NCI-H2107 (cell line): ENCODE data around the gene MTCL3.

Experiments
- DNase-seq: peaks from one replicate; lab custom pipeline; 2025; lab: John Stamatoyannopoulos, UW

Gene MTCL3

DNA sequence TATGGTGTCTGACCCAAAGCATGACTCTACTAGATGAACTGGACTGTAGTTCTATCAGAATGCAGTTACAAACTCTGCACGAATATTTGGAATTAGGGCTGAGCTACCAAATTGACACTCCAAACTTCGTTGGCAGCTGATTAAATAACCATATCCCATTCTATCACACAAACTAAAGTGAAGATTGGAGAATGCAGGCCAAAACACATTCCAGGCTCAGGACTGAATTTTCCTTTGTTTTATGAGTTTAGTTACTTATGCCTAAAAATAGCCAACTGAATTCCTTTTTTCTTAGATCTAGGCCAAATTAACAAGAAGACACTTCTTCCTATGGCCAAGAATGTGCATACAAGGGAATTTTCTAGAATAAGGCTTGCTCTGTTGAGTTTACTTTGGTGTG lies 50.2 kb downstream of the MTCL3 start:
- no peak for DNase-seq

DNA sequence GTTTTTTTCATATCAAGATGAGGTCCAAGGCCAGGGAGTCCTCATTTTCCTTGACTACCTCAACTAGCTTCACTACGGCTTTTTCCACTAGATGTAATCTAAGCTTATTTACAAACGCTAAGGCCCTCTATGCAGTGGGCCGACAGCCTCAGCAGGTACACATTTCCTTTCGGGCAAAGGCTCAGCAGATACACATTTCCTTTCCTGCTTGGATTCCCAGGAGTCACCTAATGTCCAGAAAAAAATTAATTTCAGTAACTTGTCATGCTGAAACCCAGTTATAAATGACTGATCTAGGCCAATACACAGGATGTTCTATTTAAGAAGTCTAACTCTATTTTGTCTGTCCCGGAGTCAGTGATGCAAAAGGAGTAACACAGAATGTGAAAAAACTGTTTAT lies 52.7 kb downstream of the MTCL3 start:
- no peak for DNase-seq

DNA sequence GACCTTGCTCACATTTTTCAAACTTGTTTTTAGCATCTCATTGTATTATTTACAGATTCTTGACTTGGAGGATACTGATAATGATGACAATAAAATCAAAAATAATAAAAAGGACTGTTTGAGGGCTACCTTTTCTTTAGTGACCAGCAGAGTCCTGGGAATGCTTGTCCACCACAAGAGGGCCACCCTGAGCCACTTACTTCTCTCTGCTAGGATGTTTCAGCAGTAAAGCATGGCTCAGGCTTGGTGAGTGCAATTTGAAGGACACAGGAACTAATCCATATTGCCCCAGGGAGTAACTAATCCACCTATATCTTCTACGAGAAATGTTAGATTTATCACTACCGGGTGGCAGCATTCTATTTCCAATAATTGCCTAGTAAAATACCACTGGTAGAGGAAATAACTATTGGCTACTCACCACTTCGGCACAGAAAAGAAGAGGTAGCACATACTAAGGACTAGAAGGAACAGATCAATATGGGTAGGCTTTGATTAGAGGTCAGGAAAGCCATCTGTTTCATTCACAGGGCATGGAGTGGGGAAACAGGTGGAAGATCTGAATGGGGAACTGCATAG lies 54.2 kb downstream of the MTCL3 start:
- peak; percentile 39 for DNase-seq

DNA sequence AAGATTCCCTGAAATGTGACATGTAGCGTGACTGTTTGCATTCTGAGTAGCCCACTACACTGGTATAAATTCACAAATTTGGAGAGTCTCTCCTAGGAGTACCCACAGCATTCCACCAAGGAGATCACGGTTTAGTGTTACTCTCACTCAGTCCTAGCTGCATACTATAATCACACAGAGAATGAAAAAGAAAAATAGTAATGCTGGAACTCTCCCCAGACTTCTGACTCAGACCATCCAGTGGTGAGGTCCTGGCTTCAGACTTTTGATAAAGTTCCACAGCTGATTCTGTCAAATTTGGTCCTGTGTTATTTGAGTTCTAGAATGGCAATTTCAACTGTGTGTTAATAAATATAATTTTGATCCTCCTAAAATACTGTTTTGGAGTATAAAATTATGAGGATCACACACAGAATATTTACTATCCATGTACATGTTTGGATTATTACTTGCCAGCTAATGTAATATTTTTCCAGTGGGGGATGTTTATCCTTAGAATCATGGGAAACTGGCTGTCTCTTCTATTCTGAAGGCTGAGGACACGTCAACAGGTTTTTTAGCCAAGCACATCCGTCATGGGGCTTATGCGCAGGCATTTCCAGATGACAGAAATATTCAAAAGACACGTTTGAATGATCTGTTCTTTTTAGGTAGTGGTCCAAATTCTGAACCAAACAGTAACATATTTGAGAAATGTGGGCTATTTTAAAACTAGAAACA lies 54.8 kb downstream of the MTCL3 start:
- DNase-seq: no peak

DNA sequence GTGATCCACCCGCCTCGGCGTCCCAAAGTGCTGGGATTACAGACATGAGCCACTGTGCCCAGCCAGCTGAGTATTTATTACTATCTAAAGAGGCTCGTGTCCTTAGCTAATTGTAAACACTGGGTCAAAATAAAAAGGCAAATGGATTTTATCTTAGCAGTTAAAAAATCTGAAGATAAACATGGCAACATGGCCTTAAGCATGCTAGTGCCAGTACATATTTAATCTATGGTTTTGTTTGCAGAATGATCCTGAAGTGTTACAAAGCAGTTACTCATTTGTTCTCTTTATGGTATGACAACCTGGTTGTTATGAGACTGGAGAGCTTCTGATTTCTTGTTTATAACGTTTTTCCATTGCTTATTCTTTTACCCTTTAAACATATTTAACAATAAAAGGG lies 56.1 kb downstream of the MTCL3 start:
- DNase-seq: no peak

DNA sequence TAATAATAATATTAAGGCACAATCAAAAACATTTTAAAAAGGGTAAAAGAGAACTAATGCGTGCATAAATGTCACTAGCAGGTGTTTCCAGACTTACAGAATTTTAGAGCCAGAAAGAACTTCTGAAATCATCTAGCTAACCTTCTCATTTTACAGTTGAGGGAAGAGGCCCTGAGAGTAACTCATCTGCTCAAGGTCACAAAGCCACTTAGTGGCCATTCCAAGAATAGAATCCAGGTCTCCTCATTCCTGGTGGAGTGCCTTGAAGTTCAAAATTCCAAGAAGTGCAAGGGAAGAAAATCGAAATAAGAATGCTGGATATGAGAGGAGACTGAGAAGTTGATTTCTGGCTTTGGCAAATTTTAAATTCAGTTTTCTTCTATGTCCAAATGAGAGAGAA lies 56.8 kb downstream of the MTCL3 start:
- no peak for DNase-seq

DNA sequence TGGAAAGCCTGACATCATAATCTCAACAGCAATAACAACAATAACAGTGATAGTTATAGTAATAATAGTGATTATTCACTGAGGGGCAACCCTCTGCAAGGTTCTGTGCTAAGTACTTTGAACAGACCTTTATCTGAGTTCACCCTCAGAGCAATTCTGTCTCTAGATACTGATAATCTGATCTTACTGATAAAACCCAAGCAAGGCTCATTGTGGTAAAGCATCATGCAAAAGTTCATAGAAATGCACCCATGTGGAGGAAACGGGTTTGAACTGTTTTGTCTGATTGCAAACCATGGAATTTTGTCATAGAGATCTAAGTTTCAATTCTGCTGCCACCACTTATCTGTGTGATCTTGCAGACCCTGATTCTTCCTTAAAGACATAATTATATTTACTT lies 58.7 kb downstream of the MTCL3 start:
- no peak for DNase-seq

DNA sequence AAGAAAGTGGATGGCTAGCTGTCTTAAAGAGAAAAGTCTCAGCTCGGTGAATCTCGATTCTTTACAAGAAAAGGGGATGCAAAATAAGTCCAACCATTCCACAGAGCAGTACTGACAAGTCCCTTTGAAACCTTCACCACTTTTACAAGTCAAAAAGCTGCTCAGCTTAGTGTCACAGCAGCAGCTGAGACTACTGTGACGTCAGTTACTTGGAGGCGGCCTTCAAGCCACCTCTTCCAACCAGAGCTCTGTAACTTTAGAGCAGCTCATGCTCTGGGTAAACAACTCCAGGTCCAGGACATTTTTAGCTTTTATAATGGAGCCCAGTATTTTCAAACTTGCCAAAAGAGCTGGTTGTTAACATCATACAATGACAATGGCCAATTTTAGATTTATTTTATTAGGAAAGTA lies 59.9 kb downstream of the MTCL3 start, which contains the start of gene KIAA0408:
Gene KIAA0408, minus strand, starts transcription at position 159 of the 411 bp plus-strand sequence. CDS start 5,408 bp downstream, outside the sequence.
- peak; percentile 24 for DNase-seq

DNA sequence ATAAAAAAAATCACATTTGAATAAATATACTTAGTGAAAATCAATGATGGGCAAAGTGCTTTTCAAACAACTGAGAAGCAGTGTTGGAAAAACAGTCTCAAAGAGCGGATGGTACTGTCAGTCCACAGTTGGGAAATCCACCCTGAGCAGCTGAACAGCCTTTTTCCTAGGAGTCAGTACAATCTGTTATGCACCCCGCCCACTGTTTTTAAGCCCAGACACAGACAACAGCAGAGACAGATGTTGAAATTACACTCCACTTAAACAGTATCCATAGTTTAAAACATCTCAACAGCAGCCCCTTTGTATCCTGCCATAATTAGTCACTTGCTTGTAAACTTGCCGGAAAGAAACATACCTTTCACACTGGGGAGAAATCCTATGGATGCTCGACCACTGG lies 60.3 kb downstream of the MTCL3 start:
- DNase-seq: no peak

DNA sequence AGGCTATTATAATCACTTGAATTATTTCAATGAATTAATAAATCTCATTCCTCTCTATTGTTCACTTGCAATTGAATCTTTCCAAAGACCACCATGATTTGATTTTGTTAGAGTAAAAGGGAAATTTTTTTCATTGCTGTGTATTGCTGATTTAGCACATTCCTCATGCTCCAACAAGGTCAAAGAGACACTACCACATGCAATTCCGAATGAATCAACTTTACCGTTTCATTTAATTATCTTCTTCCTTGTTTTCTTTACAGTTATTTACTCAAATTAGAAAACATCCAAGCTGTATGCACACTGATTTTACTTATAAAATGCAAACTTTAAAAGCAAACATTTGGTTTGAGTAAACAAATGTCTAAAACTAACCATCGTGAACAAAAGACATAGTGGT lies 60.9 kb downstream of the MTCL3 start:
- DNase-seq: no peak

DNA sequence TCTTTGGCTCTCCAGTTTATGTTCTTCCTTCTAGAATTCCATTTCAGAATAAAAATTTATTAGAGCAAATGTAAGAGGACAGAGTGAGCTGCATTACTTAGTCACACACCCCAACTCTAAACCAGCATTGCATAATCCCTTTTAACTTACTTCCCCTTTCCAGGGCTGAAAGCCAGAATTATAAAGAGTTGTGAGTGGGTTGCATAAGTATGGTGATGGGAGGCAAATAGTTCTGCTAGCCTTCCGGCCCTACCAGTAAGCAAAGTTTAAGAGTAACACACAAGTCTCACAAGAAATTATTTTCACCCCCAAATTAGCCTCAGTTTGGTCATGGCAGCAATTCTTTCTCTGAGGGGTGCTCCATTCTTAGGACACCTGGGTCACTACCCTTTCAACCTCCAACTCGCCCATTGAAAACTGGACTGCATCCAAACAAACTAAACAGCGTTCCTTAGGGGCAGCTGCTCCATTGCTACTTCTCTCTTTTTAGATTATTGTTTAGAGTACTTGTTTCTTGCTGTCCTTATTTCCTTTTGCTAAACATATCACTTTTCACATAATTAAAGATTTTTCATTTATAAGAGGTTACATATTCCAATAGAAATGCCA lies 61.6 kb downstream of the MTCL3 start:
- no peak for DNase-seq

DNA sequence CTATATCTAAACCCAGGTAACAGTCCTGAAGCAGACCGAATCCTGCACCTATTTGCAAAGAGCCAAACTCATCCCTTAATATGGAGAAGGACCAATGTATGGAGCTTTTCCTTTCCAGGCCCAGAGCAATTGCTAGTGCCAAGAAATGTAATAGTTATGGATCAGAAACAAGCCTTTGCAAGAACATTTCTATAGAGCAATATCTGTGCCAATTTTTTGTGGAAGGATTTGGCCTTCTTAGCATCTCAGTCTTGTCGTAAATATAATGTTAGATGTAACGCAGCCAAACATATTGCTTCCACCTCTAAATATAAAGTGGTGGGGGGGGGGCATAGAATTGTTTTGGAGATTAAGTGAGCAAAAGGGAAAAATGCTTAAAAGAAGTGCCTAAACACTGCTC lies 62.7 kb downstream of the MTCL3 start:
- no peak for DNase-seq

DNA sequence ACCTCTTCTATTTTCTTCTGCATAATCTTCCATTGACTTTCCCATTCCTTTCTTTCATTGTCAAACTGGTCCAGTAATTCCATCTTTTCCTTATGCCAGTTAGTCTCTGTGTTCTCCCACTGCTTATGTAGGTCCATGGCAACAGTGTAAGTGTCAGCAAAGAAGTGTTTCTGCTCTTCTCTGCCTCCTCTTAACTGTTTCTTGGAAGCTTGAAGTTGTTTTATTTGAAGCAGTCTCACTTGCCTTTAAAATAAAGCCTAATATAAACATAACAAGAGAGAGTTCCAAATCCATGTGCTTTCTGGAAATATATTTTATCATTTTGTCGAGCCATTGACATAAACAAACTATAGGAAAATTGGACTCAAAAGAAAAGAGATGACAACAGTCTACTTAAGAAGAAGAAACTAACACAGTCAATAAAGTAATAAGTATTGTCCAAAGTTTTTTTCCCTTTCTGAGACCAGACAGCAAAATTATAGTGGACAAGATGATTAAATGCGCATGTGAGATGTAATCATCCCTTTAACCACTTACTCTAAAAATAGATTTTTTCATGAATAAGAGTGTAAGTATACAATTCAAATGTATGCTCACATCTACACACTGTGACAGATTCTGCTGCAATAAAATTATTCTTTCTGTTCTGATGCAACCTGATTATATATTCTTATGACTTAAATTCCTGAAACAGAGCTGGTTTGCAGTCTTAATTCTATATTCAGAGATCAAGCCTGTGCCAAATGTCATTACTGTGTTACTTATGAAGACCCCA lies 65.1 kb downstream of the MTCL3 start:
- no peak for DNase-seq

DNA sequence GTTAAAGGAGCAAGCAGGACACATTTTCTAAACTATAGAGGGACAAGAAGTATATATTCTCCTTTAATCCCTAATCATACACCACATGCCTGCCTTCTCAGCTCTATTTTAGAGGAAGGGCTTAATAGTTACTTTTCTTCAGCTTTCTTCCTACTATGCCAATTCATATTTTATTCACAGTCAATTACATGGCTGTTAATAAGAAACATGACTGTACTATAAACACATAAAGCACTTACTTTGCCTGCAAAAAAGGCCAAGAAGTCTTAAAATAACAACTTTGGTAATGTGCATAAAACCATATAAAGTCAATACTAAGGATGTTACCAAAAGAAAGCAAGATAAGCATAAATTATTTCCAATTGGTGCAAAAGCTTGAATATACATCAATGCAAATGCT lies 66.3 kb downstream of the MTCL3 start:
- DNase-seq: no peak

DNA sequence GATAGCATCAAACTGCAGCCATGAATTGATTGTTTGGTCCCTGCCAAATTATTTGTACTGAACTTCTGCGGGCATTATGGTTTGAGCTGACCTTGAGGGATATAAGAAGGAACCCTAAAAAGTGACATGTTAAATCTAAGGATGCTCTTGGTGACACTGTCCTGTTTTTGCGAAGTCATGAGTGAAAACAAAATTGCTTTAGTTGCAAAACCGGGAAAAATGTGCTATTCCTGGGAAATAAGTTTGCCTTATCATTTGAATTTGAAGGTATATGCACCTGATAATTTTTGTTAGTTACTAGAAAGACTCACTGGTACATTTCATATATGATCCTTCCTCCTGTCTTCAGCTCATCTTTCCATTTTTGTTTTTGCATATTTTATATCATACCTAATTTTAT lies 67.7 kb downstream of the MTCL3 start:
- no peak for DNase-seq

DNA sequence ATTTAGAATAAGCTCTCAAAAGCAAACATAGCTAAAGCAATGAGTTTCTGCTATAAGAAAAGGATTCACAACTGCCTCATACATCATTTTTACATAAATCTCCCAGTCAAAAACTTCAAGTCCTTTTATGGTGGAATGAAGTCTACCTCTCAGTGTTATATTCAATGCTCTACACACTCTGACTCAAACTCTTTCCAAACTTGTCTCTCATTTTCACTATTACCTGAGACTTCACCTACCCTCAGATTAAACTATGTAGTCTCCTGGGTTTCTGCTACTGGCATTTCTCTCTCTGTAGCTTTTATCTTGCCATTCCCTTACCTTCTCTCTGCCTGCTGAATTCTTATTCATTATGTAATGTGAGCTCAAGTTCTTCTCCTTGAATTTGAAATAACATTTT lies 71.4 kb downstream of the MTCL3 start:
- DNase-seq: no peak

DNA sequence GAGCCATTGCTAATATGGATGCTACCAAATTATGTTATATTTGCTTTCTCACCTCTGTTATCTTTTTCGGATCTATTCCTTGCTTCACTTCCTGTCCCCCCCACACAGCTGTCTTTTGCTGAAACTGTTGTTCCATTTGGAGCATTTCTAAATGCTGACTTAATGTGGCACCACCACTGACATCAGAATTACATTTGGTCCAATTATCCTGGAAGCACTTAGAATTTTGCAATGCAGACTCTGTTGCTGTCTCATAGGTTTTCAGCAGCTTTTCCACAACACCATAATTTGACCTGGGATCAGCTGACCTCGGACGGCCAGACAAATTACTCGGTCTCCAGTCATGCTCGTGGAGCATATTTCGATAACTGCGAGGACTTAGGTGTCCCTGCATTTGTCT lies 72.8 kb downstream of the MTCL3 start:
- no peak for DNase-seq

DNA sequence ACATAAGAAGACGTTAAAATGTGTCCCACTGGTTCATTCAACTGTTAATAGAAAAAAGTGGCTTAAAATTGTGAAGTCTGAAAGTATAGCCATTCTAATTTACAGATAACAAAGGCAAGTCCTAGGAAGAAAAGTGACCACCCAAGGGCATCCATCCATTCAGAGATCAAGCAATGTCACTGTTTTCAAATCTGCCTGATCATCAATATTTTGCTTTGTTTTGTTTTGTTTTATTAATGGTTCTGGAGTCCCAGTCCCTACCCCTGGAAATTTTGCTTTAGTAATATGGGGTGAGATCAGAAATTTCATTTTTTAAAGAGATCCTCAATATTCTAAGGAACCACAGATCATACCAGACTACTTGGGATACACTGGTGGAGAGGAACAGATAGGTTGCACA lies 77.3 kb downstream of the MTCL3 start:
- DNase-seq: no peak

DNA sequence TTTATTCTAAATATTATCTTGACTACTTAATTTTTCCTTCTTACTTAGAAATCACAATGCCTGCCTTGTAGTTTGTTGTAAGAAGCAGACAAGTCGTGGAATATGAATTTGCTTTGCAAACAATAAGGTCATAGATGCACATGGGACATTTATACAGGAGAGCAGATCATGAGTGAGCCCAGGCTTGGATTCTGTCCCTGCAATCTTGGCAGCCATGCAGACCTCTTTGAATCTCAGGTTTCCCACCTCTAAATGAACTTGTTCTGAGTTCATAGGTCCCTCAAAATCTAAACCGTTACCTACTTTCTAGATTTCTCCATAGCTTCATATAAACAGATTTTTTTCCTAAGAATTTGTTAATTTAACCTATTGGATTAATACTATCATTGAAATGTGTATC lies 79.4 kb downstream of the MTCL3 start:
- no peak for DNase-seq

DNA sequence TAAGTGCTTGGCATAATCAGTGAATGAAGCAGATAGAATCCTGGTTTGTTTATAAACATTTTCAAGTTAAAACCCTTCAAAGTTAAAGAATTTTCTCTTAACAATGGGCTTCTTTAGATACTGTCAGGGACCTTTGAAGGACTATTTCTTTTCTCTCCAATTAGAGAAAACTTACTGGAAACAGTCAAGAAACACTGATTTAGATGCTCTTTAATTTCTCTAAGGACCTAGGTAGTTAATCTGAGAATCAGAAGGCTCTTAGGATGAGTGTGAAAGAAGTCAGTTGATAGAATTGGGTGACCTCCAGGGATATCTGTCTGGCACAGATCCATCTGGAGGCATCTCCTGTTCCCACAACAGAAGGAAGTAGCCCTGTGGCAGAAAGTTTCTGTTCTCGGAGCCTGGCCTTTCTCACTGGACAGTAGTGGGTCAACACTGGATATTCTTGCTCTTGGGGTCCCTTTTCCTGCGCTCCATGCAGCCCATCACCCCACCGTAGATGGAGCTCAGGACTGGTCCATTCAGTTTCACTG lies 82.5 kb downstream of the MTCL3 start:
- no peak for DNase-seq

DNA sequence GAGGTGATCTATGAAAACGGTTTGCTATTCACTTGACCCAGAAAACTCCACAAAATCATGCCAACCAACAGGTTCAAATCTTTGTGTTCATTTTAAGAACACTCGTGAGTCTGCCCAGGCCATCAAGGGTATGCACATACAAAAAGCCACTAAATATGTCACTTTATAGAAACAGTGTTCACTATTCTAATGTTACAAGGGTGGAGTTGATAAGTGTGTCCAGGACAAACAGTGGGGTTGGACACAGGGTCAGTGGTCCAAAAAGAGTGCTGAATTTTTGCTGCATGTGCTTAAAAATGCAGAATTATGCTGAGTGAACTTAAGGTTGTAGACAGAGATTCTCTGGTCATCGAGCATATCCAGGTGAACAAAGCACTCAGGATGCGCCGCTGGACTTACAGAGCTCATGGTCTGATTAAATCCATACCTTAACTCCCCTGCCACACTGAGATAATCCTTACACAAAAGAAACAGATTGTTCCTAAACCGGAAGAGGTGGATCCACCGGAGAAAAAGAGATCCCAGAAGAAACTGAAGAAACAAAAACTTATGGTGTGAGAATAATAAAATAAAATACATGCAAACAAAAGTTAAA lies 83.4 kb downstream of the MTCL3 start:
- no peak for DNase-seq

DNA sequence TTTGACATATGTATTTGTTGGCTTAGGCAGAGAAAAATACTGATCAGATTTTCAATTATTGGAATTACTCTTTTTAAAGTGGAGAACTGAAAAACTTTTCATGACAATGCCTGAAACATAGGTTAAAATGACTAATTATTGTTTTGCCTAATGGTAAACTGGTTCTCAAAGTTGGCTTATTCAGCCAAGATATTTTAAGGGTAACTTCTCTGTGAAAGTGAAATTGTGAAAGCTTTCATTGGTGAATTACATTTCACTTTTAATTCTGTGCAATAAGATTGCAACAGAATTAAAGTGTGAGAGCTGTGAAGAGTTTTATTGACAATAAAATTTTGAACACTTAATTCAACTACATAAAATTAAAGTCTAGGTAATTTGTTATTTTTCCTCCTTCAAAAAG lies 84.5 kb downstream of the MTCL3 start:
- no peak for DNase-seq
